DND-41 (cell line): ENCODE measurements around the gene TINCR.

Source experiments
- CTCF ChIP-seq: IDR thresholded peaks from 2 replicates; pipeline ENCODE4 v1.5.1; 2012; ENCODE audit warnings: borderline replicate concordance, low read length, moderate library complexity, mild to moderate bottlenecking; ENCODE audit not compliant: poor library complexity, severe bottlenecking; ENCODE audit errors: extremely low read depth
- EZH2 ChIP-seq: IDR thresholded peaks from 3 replicates; pipeline ENCODE4 v1.6.1; 2012; ENCODE audit warnings: borderline replicate concordance, low read depth, mild to moderate bottlenecking, moderate library complexity, low read length, inconsistent platforms; ENCODE audit not compliant: severe bottlenecking

GRCh38 chr19:5593343-5594255, 25.8 kb upstream of the TINCR start:
- no peak for TF ChIP-seq EZH2
- no peak for TF ChIP-seq CTCF
